B cell (primary cell): ENCODE results near the gene ZNF415.

ENCODE experiments used
- CTCF ChIP-seq: fragments of 200-600 bp; IDR thresholded peaks from one replicate; pipeline ENCODE4 v1.8.0; 2022; ENCODE audit warnings: antibody characterized with exemption, mild to moderate bottlenecking
- EZH2 ChIP-seq: IDR thresholded peaks from 2 replicates; pipeline ENCODE4 v1.6.1; 2012; ENCODE audit warnings: borderline replicate concordance, low read depth, mild to moderate bottlenecking, moderate library complexity, low read length; ENCODE audit not compliant: insufficient read depth, poor library complexity, severe bottlenecking

- no peak for TF ChIP-seq CTCF
- no peak for TF ChIP-seq EZH2
Measured at GRCh38 chr19:53094754-53095575, 37.7 kb downstream of the ZNF415 start.
